Heart right ventricle (tissue), 16 donors: ENCODE measurements around the gene LRP1B. TPM values are rescaled to one million over a fixed set of nuclear protein-coding genes. Genes with fewer than 3 reads are reported as not detected.

Experiments used
- ATAC-seq, 8 donors: fragments of 200-7000 bp; cut with Tn5 transposase; one replicate each; pipeline ENCODE4 v1.9.1; 2020; ENCODE audit warnings: mild to moderate bottlenecking in 8 of 8, moderate library complexity in 8 of 8, moderate number of reproducible peaks in 1 of 8
- DNase-seq, 2 donors: peaks; one replicate each; pipeline ENCODE4 v3.0.0-alpha.2; 2020
- H3K27ac ChIP-seq, 10 donors: fragments of 200-600 bp; sonication (generic) in 2 of 10; one replicate each; pipeline versions ENCODE4 v1.5.0 to v1.8.0; 2020 to 2022; ENCODE audit warnings: mild to moderate bottlenecking in 3 of 10
- H3K27me3 ChIP-seq, 7 donors: fragments of 200-600 bp; one replicate each; pipeline ENCODE4 v1.8.0; 2021 to 2022; ENCODE audit warnings: mild to moderate bottlenecking in 2 of 7
- H3K36me3 ChIP-seq, 9 donors: fragments of 200-600 bp; sonication (generic) in 1 of 9; one replicate each; pipeline versions ENCODE4 v1.5.0 to v1.8.0; 2020 to 2022; ENCODE audit warnings: mild to moderate bottlenecking in 2 of 9
- H3K4me1 ChIP-seq, 9 donors: fragments of 200-600 bp; sonication (generic) in 1 of 9; one replicate each; pipeline versions ENCODE4 v1.5.0 to v1.8.0; 2020 to 2022; ENCODE audit warnings: mild to moderate bottlenecking in 4 of 9
- H3K4me3 ChIP-seq, 10 donors: fragments of 200-600 bp; sonication (generic) in 2 of 10; one replicate each; pipeline versions ENCODE4 v1.5.0 to v1.8.0; 2020 to 2022; ENCODE audit warnings: mild to moderate bottlenecking in 7 of 10, moderate library complexity in 2 of 10
- H3K9me3 ChIP-seq, 11 donors: fragments of 200-600 bp in 10 of 11; sonication (generic) in 2 of 11; one replicate each; pipeline versions ENCODE4 v1.5.0 to v1.8.0; 2013 to 2022; ENCODE audit warnings: mild to moderate bottlenecking in 2 of 11, control low read depth in 1 of 11, moderate library complexity in 1 of 11
- CTCF ChIP-seq, 9 donors: fragments of 200-600 bp; sonication (generic) in 2 of 9; IDR thresholded peaks; one replicate each; pipeline versions ENCODE4 v1.5.0 to v1.8.0; 2021 to 2022; ENCODE audit warnings: antibody characterized with exemption in 9 of 9, mild to moderate bottlenecking in 5 of 9, moderate library complexity in 1 of 9
- WGBS, 2 donors: extraction: QIAGEN DNeasy Blood & Tissue Kit; methylation state at CpG; one replicate each; pipeline ENCODE4 v1.1.7; 2013; ENCODE audit warnings: inconsistent platforms in 1 of 2; 5-methylcytosine and 5-hydroxymethylcytosine counted together
- intact Hi-C, 10 donors: fragments of 100-400 bp; cut with DNase I; formaldehyde crosslinking; loops; one replicate each; pipeline versions ENCODE4 v1.11.1 to v1.14.2; 2022
- polyA plus RNA-seq, 2 donors: library from polyadenylated mRNA; stranded (reverse); fragments of 200-250 nt; gene quantifications; one replicate each; pipeline ENCODE4 v1.2.3, GENCODE V29; 2013
- total RNA-seq, 10 donors: library from RNA; stranded (reverse); fragmentation: NEBNext Ultra II Directional in 3 of 10; extraction: Animal tissue kit (Norgen Biotek cat#: 25700) in 3 of 10; gene quantifications; one replicate each; pipeline versions ENCODE4 v1.2.1 to v1.2.4, GENCODE V29; 2021 to 2023
- donor health status: Arrhythmogenic right ventricular cardiomyopathy.
- donor health status: ischemic (EF 13 %, LVEDD 7.1; RV severe dilation, severe dysfunction).
- donor health status: healthy with polysubstance abuse.
- donor health status: DM: no; HTN: yes; CAD: no.
- donor health status: DM: no; HTN: no; CAD: no.
- donor health status: ischemic (EF 25% LVEDD 6.9; RV normal size, moderate dysfunction).
- donor health status: ischemic (EF 25% LVEDD 5.7; RV mildly dilated, moderate dysfunction).
- donor health status: healthy.
- donor health status: DM: yes; HTN: yes; CAD: no.
- donor health status: Ischemic cardiomyopathy.
- donor health status: ischemic (EF 35%, LVEDD 5.7; RV mildly dilated, moderate dysfunction).
- donor health status: nonischemic (EF 11% LVEDD 7.7; RV severe dilation, severe dysfunction).
- donor health status: DM: yes; HTN: yes; CAD: no.
- donor health status: PGD.
- donor health status: ischemic (EF 29% LVEDD 5.4; RV normal size, mild dysfunction).
- donor health status: nonischemic (EF 23%, LVEDD 6.1; RV moderate dilation, normal function).

LRP1B gene
- total and polyA plus RNA-seq, 12 donors: 0.02 to 0.27 (median 0.14) TPM; not detected in 1

GRCh38 chr2:141001750-141002149 is 1129.1 kb downstream of the LRP1B start:
- TF ChIP-seq CTCF (IDR thresholded peaks at IDR 0.05): no peak
- H3K27ac ChIP-seq: no peak overlapping the region
- no peak for ATAC-seq
- WGBS, 2 donors: 91 to 96% methylated on average over 5 of the region's 5 CpGs
- no peak for DNase-seq
- H3K9me3 ChIP-seq: no peaks in the 10 kb centered on the region
- H3K27me3 ChIP-seq: no peaks in the 10 kb centered on the region
- H3K4me3 ChIP-seq: no peak overlapping the region
- intact Hi-C loops: no loop called here
- H3K36me3 ChIP-seq: no peaks in the 10 kb centered on the region
- H3K4me1 ChIP-seq: no peaks in the 10 kb centered on the region

- ATAC-seq (no peak), DNase-seq (no peak)
- 89 to 90% methylated on average over 1 of the region's 1 CpG for WGBS, 2 donors
- no peak for TF ChIP-seq CTCF (IDR thresholded peaks at IDR 0.05)
- Histone ChIP-seq H3K27ac (no peak overlapping the region), H3K4me1 (no peaks in the 10 kb centered on the region), H3K36me3 (no peaks in the 10 kb centered on the region), H3K4me3 (no peak overlapping the region), H3K9me3 (no peaks in the 10 kb centered on the region), H3K27me3 (no peaks in the 10 kb centered on the region)
- intact Hi-C loops: no loop called here
Observed at GRCh38 chr2:140998577-140998976, 1132.2 kb downstream of the LRP1B start.

GRCh38 chr2:140998017-140998416 is 1132.8 kb downstream of the LRP1B start:
- Histone ChIP-seq H3K4me3 (no peak overlapping the region), H3K27ac (no peak overlapping the region), H3K9me3 (no peaks in the 10 kb centered on the region), H3K4me1 (no peaks in the 10 kb centered on the region), H3K27me3 (no peaks in the 10 kb centered on the region), H3K36me3 (no peaks in the 10 kb centered on the region)
- ATAC-seq (no peak), DNase-seq (no peak)
- no peak for TF ChIP-seq CTCF (IDR thresholded peaks at IDR 0.05)
- intact Hi-C loops: no loop called here

- DNase-seq (no peak), ATAC-seq (no peak)
- no peaks in the 10 kb centered on the region for H3K9me3 ChIP-seq
- H3K27ac ChIP-seq: no peak overlapping the region
- no peaks in the 10 kb centered on the region for H3K27me3 ChIP-seq
- intact Hi-C loops: no loop called here
- TF ChIP-seq CTCF (IDR thresholded peaks at IDR 0.05): no peak
- no peaks in the 10 kb centered on the region for H3K36me3 ChIP-seq
- no peaks in the 10 kb centered on the region for H3K4me1 ChIP-seq
- no peak overlapping the region for H3K4me3 ChIP-seq
Observed at GRCh38 chr2:140994856-140995255, 1136.0 kb downstream of the LRP1B start.

GRCh38 chr2:140990416-140990815 is 1140.4 kb downstream of the LRP1B start:
- DNase-seq: no peak
- H3K4me3 ChIP-seq: no peak overlapping the region
- H3K9me3 ChIP-seq: no peaks in the 10 kb centered on the region
- H3K4me1 ChIP-seq: no peaks in the 10 kb centered on the region
- TF ChIP-seq CTCF (IDR thresholded peaks at IDR 0.05): no peak
- 88% methylated on average over 1 of the region's 1 CpG for WGBS, 2 donors
- intact Hi-C loops: no loop called here
- no peaks in the 10 kb centered on the region for H3K36me3 ChIP-seq
- no peak for ATAC-seq
- H3K27ac ChIP-seq: no peak overlapping the region
- no peaks in the 10 kb centered on the region for H3K27me3 ChIP-seq
